Measurements from ENCODE around the gene ACAP1.
"Not testable (repeated sequence)": the region's sequence is repeated elsewhere in the genome, so short reads cannot be mapped to it uniquely, and the experiment has no call there.

ACAP1 gene

GRCh38 chr17:7356756-7357155 lies 20.4 kb downstream of the ACAP1 start:
- FAIRE-seq = no peak

GRCh38 chr17:7357381-7357780 lies 21.1 kb downstream of the ACAP1 start:
- FAIRE-seq = no peak

GRCh38 chr17:7361906-7362305 lies 25.6 kb downstream of the ACAP1 start:
- FAIRE-seq = no peak

- no peak for FAIRE-seq
Observed at GRCh38 chr17:7363311-7363710, 27.0 kb downstream of the ACAP1 start.

GRCh38 chr17:7365963-7366362 lies 29.6 kb downstream of the ACAP1 start:
- FAIRE-seq = not testable (repeated sequence)

- no peak for FAIRE-seq
Observed at GRCh38 chr17:7367083-7367482, 30.8 kb downstream of the ACAP1 start.

GRCh38 chr17:7367918-7368598 lies 31.7 kb downstream of the ACAP1 start:
- FAIRE-seq = no peak

- FAIRE-seq = not testable (repeated sequence)
Observed at GRCh38 chr17:7368599-7368994, 32.3 kb downstream of the ACAP1 start.

GRCh38 chr17:7369825-7370224 lies 33.5 kb downstream of the ACAP1 start:
- no peak for FAIRE-seq

- no peak for FAIRE-seq
Observed at GRCh38 chr17:7370853-7371252, 34.5 kb downstream of the ACAP1 start.

- FAIRE-seq = no peak
Observed at GRCh38 chr17:7374353-7374752, 38.0 kb downstream of the ACAP1 start.

GRCh38 chr17:7379134-7379533 lies 42.8 kb downstream of the ACAP1 start:
- no peak for FAIRE-seq

GRCh38 chr17:7380321-7380720 lies 44.0 kb downstream of the ACAP1 start:
- FAIRE-seq = no peak

- FAIRE-seq = no peak
Observed at GRCh38 chr17:7380855-7381683, 44.7 kb downstream of the ACAP1 start, which contains the start of gene TNK1. TNK1 (plus strand) TSS chr17:7381089; CDS start chr17:7382927, 1,838 bp downstream.

GRCh38 chr17:7382901-7383300 lies 46.6 kb downstream of the ACAP1 start:
- no peak for FAIRE-seq

GRCh38 chr17:7383371-7383741 lies 47.0 kb downstream of the ACAP1 start:
- no peak for FAIRE-seq

GRCh38 chr17:7383742-7384488 lies 47.6 kb downstream of the ACAP1 start:
- FAIRE-seq = no peak

- FAIRE-seq = no peak
Observed at GRCh38 chr17:7384489-7385081, 48.3 kb downstream of the ACAP1 start.

GRCh38 chr17:7388856-7389255 lies 52.5 kb downstream of the ACAP1 start:
- no peak for FAIRE-seq

- FAIRE-seq = no peak
Observed at GRCh38 chr17:7389924-7390910, 53.9 kb downstream of the ACAP1 start.

- no peak for FAIRE-seq
Observed at GRCh38 chr17:7391307-7391706, 55.0 kb downstream of the ACAP1 start.
